ENCODE results near the gene FHIT. TPM values are rescaled to one million over a fixed set of nuclear protein-coding genes. Genes with fewer than 3 reads are reported as not detected.

Gene FHIT
- total RNA-seq, 1 experiment from 2014 or later, result 9.8 TPM

DNA sequence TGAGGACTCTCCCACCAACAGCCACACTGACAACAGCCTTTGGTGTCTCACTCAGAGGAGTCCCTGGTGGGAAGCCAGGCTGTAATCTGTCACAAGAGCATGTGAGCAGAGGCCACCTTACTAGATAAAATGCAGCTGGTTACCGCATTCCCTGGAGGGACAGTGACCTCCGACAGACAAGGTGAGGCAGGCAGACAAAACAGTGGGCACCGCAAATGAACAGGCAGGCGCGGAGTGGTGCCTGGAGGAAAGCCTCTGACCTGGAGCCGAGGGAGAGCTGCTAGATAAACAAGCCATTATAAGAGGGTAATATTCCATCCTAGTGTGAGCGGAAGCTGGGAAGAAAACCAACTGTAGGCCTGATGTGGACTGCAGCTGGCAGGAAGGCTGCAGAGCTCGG lies 736.4 kb downstream of the FHIT start:
- POLR2A ChIA-PET (ENCODE audit: unreplicated experiment), result no interaction called here
- CTCF ChIA-PET, result no interaction called here

GRCh38 chr3:60514085-60514649 lies 737.1 kb downstream of the FHIT start:
- POLR2A ChIA-PET (ENCODE audit: unreplicated experiment), result no interaction called here
- intact Hi-C loops (cut with micrococcal nuclease; ENCODE audit: unreplicated experiment), result no loop called here
- Histone ChIP-seq H3K4me3 (no peak overlapping the region), H3K36me3 (ENCODE audit: low read depth) (no peaks in the 10 kb centered on the region), H4K20me1 (ENCODE audit: insufficient read depth) (no peaks in the 10 kb centered on the region), H3K79me2 (ENCODE audit: low read depth) (no peaks in the 10 kb centered on the region), H2AFZ (no peak overlapping the region), H3K4me2 (no peak overlapping the region), H3F3A (ENCODE audit: insufficient read depth, low read depth) (no peaks in the 10 kb centered on the region), H3K9me2 (ENCODE audit: insufficient read depth) (no peaks in the 10 kb centered on the region), H3K27ac (no peak overlapping the region), H3K4me1 (replicated peaks; ENCODE audit: insufficient read depth) (no peaks in the 10 kb centered on the region), H3K27me3 (ENCODE audit: insufficient read depth, low read depth) (no peaks in the 10 kb centered on the region), H3K9me3 (ENCODE audit: insufficient read depth, low read depth) (no peaks in the 10 kb centered on the region)
- TF ChIP-seq CTCF (conservative IDR thresholded peaks at IDR 0.05), result no peak
- no peak for TF ChIP-seq EZH2 (IDR thresholded peaks at IDR 0.05; ENCODE audit: low read depth)
- no peak for DNase-seq
- no TSS peak for BruUV-seq (replicated peaks)
- CTCF ChIA-PET, result no interaction called here

More for the DNA sequence above, 736.4 kb downstream of the FHIT start:
- Histone ChIP-seq H3K9me3 (ENCODE audit: insufficient read depth, low read depth) (no peaks in the 10 kb centered on the region), H3K4me1 (replicated peaks; ENCODE audit: insufficient read depth) (no peaks in the 10 kb centered on the region), H3K79me2 (ENCODE audit: low read depth) (no peaks in the 10 kb centered on the region), H4K20me1 (ENCODE audit: insufficient read depth) (no peaks in the 10 kb centered on the region), H2AFZ (no peak overlapping the region), H3K36me3 (ENCODE audit: low read depth) (no peaks in the 10 kb centered on the region), H3K4me2 (no peak overlapping the region), H3F3A (ENCODE audit: insufficient read depth, low read depth) (no peaks in the 10 kb centered on the region), H3K9me2 (ENCODE audit: insufficient read depth) (no peaks in the 10 kb centered on the region), H3K27ac (no peak overlapping the region), H3K27me3 (ENCODE audit: insufficient read depth, low read depth) (no peaks in the 10 kb centered on the region), H3K4me3 (no peak overlapping the region)
- intact Hi-C loops (cut with micrococcal nuclease; ENCODE audit: unreplicated experiment), result no loop called here
- no peak for DNase-seq
- TF ChIP-seq EZH2 (IDR thresholded peaks at IDR 0.05; ENCODE audit: low read depth) (no peak), CTCF (conservative IDR thresholded peaks at IDR 0.05) (no peak)
- BruUV-seq (replicated peaks), result no TSS peak

DNA sequence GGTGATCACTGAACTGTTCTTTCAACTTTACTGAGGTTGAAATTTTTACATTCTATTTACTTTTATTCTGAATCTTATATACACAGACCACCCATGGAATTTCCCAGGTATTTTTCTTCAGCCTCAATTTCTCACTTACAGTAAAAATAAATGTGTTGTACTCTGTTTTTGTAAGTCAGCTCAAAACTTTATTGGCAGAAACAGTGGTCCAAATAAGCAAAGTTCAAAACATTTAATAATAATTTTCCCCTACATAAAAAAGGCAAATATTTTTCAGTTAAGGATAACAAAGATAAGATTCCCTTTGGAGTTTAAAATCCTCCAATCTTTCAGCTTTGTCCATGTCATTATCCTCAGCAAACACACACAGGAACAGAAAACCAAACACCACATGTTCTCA lies 738.0 kb downstream of the FHIT start:
- no peak for DNase-seq
- H3K27ac ChIP-seq, result no peak overlapping the region

More for the DNA sequence above, 738.0 kb downstream of the FHIT start:
- Histone ChIP-seq H3K79me2 (ENCODE audit: low read depth) (no peaks in the 10 kb centered on the region), H3K27me3 (ENCODE audit: insufficient read depth, low read depth) (no peaks in the 10 kb centered on the region), H3K36me3 (ENCODE audit: low read depth) (no peaks in the 10 kb centered on the region), H3F3A (ENCODE audit: insufficient read depth, low read depth) (no peaks in the 10 kb centered on the region), H3K9me3 (ENCODE audit: insufficient read depth, low read depth) (no peaks in the 10 kb centered on the region), H2AFZ (no peak overlapping the region), H4K20me1 (ENCODE audit: insufficient read depth) (no peaks in the 10 kb centered on the region), H3K4me1 (replicated peaks; ENCODE audit: insufficient read depth) (no peaks in the 10 kb centered on the region), H3K9me2 (ENCODE audit: insufficient read depth) (no peaks in the 10 kb centered on the region), H3K4me3 (no peak overlapping the region), H3K4me2 (no peak overlapping the region)
- CTCF ChIA-PET, result no interaction called here
- no TSS peak for BruUV-seq (replicated peaks)
- no peak for TF ChIP-seq CTCF (conservative IDR thresholded peaks at IDR 0.05)
- no peak for TF ChIP-seq EZH2 (IDR thresholded peaks at IDR 0.05; ENCODE audit: low read depth)
- POLR2A ChIA-PET (ENCODE audit: unreplicated experiment), result no interaction called here
- intact Hi-C loops (cut with micrococcal nuclease; ENCODE audit: unreplicated experiment), result no loop called here

All from PC-9 (cell line).